ENCODE results near the gene PTP4A1.

- TF ChIP-seq, protein P1, sequence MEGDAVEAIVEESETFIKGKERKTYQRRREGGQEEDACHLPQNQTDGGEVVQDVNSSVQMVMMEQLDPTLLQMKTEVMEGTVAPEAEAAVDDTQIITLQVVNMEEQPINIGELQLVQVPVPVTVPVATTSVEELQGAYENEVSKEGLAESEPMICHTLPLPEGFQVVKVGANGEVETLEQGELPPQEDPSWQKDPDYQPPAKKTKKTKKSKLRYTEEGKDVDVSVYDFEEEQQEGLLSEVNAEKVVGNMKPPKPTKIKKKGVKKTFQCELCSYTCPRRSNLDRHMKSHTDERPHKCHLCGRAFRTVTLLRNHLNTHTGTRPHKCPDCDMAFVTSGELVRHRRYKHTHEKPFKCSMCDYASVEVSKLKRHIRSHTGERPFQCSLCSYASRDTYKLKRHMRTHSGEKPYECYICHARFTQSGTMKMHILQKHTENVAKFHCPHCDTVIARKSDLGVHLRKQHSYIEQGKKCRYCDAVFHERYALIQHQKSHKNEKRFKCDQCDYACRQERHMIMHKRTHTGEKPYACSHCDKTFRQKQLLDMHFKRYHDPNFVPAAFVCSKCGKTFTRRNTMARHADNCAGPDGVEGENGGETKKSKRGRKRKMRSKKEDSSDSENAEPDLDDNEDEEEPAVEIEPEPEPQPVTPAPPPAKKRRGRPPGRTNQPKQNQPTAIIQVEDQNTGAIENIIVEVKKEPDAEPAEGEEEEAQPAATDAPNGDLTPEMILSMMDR (conservative IDR thresholded peaks at IDR 0.05) = no peak
- peak; percentile 66 for TF ChIP-seq ZFX (IDR thresholded peaks at IDR 0.05)
Observed at GRCh38 chr6:63573076-63573898, 1.0 kb downstream of the PTP4A1 start.
